Erythroblast (primary cell): ENCODE data around the gene GALNT7.

ENCODE experiments used
- GATA1 ChIP-seq: IDR thresholded peaks from 2 replicates; pipeline ENCODE4 v1.6.1; 2011; ENCODE audit warnings: low read depth, mild to moderate bottlenecking, control low read depth, low read length, moderate library complexity
- POLR2A ChIP-seq: IDR thresholded peaks from 2 replicates; pipeline ENCODE4 v1.6.1; 2011; ENCODE audit warnings: mild to moderate bottlenecking, low read length

DNA sequence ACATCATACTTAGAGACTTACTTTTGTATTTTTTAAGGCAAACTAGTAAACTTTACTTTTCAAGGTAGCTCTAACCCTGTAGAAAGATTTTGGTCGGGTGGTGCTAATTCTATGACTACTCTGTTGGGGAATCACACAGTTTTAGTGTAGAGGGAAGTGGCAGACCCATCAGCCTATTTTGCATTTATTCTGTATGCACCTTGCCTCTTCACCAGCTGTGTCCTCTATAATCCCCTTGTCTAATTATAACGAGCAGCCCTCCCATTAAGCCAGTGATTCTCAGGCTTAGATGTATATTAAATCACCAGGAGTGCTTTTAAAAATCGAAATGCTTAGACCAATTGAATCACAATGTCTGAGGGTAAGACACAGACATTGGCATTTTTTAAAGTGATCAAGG is 78.1 kb downstream of the GALNT7 start:
- no peak for TF ChIP-seq POLR2A
- TF ChIP-seq GATA1 = no peak
